CD4-positive, alpha-beta T cell treated with Interleukin-4 for 1 hour (primary cell): ENCODE data around the gene EIF3J.

ENCODE experiments used
- DNase-seq, 2 donors: peaks; one replicate each; pipeline ENCODE4 v3.0.0-alpha.2; 2020 to 2022

Gene EIF3J

DNA sequence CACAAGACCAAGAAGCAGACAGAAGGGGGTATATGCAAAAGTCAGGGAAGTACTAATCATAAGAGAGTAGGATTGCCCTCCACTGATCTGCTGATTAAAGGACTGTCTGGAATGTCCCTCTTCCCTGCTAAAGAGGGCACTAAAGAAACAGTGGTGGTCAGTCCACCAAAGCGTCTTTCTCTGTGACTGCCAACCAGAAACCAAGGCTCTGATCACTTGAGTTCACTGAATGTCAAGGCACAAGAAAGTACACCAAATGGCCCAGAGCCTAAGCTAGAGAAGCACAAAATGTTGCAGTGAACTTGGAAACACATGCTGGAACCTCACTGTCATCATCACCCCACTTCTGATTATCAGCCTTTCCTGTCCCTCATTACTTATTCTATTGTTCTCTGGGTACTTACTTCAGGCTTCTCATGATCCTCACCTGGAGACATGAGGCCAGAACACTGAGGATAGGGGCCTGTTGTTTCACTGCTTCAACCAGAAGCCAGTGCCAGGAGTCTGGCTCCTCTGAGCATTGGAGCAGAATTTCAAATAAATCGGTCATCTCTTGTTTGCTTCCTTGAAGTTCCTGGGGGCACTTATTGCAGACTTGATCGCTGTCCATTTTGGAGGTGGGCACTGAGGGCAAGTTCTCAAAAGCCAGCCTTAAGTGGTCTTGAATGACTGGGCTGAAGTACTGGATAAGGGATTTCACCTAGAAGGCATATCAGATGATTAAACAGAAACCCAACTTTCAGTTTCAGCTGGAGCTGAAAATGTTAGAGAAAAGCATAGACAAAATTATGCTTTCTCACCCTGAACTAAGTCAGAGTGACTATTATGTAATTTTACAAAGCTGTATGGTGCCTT, 58.9 kb downstream of the EIF3J start:
- DNase-seq, result no peak

DNA sequence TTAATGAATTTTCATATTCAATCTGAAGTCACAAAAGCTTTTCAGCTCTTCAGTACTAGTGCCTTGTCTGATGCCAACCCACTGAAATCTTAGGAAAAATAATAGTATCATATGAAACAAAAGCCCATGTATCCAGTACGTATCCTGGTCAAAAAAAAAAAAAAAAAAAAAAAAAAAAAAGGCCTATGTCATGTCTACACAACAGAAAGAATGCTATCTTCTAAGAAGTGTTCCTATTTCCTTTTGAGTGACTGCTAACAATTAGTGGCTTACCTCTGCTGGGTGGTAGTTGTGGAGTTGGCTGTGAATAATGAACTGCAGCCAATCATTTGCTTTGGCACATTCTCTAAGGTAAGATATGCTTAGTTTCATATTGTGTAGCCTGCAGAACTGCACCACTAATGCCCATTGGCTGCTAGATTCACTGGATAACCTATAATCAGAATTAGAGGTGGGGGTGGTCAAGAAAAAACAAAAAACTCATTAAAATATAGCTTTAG, 59.6 kb downstream of the EIF3J start:
- no peak for DNase-seq

DNA sequence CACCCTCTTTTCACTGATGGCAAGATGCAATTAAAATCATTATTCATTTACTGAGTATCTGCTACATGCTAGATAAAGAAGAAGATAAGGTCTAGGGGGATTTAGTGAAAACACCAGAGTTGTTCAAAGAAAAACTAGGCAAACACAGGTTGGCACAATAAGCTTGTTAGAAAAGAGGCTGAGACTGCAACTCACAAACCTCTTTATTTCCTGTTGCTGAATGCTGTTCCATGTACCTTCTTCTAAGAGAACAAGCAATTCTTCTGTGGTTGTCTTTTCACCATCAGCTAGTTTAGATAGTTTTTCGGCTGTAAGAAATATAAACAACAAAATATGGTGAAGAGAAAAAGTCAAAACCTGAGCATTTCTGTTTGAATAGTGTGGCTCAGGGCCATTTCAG, 61.1 kb downstream of the EIF3J start:
- no peak for DNase-seq

DNA sequence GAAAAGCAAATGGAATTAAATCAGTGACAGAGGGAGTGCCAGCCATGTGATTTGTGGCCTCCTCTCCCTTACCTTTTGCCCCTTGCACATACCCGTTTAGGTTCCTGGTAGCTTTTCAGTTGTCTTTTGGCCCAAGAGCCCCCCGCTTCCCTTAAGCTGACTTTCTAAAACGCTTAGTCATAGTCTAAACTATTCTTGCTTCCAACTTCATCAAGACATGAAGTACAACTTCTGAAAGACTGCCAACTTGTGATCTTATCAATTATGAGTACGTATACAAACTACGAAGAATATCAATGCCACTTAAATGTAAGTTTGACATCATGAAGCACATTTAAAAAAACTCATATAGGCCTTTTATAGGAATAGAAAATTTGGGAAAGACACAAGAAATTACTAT, 61.9 kb downstream of the EIF3J start:
- no peak for DNase-seq

DNA sequence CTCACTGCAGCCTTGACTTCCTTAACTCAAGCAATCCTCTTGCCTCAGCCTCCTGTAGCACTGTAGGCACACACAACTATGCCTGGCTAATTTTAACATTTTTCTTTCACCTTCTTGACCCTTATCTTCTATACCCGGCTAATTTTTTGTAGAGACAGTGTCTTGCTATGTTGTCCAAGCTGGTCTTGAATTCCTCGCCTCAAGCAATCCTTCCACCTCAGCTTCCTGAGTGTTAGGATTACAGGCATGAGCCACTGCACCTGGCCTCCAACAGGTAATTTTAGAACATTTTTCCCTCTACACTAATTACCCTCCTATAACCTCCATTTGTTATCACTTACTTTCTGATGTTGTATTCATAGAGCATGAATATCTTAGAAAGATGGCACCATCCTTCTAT, 66.2 kb downstream of the EIF3J start:
- no peak for DNase-seq

DNA sequence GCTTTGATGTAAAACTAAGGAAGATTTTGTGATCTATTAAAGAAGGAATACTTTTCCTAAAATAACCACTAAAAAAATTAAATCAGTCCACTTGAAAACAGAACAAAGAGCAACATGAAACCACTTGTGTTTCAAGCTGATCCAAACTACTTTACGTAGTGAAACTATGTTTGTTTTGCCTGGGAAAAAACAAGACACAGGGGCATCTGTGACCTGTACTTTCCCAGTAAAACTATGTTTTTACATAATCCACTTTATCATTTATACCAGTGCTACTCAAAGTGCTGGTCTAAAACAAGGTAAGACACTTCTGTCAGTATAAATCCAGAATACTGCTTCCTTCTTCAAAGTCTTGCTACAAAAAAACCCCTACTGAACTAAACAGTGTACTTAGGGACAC, 69.8 kb downstream of the EIF3J start:
- no peak for DNase-seq
